A172 (cell line): Measurements from ENCODE around the gene FAAH. TPM values are rescaled to one million over a fixed set of nuclear protein-coding genes. Genes with fewer than 3 reads are reported as not detected.
"Not testable (repeated sequence)": the region's sequence is repeated elsewhere in the genome, so short reads cannot be mapped to it uniquely, and the experiment has no call there.

ENCODE experiments used
- DNase-seq: peaks from one replicate; pipeline ENCODE4 v3.0.0-alpha.2; 2015; ENCODE audit warnings: low spot score
- total RNA-seq: library from RNA; depleted of rRNA; stranded (reverse); fragments of >200 nt; shearing (Covaris generic); gene quantifications from 2 replicates; pipeline ENCODE4 v1.2.3, GENCODE V29; 2014; rRNA removed

Gene FAAH
- not detected in 2 replicates for total RNA-seq

DNA sequence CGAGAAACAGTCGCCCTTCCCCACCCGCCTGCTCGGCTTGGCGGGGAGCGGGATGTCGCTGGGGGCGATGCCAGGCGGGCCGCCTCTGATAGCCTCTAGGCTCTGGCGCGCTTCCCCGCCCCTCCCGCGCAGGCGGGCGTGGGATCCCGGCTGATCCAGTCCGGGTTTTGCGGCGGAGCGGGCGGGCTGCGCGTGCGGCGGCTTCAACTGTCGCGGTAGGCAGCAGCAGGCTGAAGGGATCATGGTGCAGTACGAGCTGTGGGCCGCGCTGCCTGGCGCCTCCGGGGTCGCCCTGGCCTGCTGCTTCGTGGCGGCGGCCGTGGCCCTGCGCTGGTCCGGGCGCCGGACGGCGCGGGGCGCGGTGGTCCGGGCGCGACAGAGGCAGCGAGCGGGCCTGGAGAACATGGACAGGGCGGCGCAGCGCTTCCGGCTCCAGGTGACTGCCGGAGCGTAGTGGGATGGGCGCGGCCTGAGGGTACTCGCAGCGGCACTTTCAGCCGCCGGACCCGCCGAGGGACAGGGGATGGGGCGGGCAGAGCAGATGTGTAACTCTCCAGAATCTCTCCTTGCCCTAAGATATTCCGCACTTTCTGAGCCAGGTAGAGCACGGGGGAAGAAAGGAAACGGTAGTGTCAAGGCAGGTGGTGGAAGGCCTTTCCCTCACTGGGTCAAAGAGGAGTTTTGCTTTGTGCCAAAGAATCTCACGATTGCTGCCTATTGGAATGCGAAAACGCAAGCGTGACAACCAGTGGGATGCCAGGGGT is at the start of gene FAAH:
Gene FAAH, plus strand, starts transcription at position 210 of the 764 bp plus-strand sequence. Its CDS starts 32 bp downstream, at position 242.
- DNase-seq, result no peak

- no peak for DNase-seq
These were observed 49.6 kb upstream of the FAAH start for GRCh38 chr1:46344481-46344880.

DNA sequence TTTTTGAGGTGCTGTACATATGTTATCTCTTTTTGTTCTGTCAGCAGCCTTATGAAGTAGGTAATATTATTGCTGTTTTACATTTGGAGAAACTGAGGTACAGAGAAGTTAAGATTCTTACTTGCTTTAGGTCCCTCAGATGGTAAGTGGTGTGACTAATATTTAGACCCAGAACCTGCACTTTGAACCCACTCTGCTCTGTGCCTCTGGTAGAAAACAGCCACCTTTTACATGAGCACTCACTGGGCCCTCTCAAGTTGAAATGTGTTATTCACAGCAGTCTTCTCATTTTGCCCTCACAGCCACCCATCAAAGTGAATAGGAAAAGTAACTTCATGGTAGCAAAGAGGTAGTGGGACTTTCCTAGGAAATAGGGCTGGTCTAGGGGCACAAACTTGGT is 48.8 kb upstream of the FAAH start:
- DNase-seq, result no peak

DNA sequence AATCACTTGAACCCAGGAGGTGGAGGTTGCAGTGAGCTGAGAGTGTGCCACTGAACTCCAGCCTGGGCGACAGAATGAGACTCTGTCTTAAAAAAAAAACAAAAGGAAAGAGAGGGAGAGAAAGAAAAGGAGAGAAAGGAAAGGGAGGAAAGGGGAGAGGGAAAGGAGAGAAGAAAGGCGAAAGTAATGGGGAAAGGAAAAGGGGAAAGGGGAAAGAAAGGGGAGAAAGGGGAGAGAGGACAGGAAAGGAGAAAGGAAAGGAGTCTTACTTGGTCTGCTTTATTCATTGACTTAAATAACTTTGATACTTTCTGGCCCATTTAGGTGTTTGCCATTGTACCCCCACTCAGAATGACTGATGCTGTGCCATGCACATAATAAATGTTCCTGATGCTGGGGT is 41.8 kb upstream of the FAAH start:
- DNase-seq, result no peak

- not testable (repeated sequence) for DNase-seq
These were observed 38.2 kb upstream of the FAAH start for GRCh38 chr1:46355920-46356319.

GRCh38 chr1:46362158-46362557 is 32.0 kb upstream of the FAAH start:
- DNase-seq, result no peak

- DNase-seq, result no peak
These were observed 31.0 kb upstream of the FAAH start for GRCh38 chr1:46363121-46363520.

DNA sequence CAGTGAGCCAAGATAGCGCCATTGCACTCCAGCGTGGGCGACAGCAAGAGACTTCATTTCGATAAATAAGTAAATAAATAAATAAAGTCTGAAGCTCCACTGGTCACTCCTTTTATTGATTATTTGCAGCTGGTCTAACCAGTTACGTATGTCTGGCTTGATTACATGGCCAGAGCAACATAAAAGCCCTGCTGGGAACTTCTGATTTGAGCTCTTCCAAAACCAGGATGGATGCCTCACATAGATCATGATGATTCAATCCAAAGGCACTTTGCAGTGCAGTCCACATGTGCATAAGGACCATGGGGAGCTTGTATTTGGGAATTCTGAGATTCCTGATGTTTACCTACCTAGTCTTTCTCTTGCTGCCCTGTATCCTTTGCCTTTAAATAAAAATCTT is 29.5 kb upstream of the FAAH start:
- no peak for DNase-seq

DNA sequence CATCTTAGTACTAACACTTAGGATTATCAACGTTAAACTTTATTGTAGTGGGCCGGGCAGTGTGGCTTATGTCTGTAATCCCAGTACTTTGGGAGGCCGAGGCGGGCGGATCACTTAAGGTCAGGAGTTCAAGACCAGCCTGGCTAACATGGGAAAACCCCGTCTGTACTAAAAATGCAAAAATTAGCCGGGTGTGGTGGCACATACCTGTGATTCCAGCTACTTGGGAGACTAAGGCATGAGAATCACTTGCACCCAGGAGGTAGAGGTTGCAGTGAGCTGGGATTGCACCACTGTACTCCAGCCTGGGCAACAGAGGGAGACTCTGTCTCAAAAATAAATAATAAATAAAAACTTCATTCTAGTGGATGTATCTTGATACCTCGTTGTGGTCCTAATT is 28.3 kb upstream of the FAAH start:
- not testable (repeated sequence) for DNase-seq

- no peak for DNase-seq
These were observed 27.0 kb upstream of the FAAH start for GRCh38 chr1:46367072-46367471.

DNA sequence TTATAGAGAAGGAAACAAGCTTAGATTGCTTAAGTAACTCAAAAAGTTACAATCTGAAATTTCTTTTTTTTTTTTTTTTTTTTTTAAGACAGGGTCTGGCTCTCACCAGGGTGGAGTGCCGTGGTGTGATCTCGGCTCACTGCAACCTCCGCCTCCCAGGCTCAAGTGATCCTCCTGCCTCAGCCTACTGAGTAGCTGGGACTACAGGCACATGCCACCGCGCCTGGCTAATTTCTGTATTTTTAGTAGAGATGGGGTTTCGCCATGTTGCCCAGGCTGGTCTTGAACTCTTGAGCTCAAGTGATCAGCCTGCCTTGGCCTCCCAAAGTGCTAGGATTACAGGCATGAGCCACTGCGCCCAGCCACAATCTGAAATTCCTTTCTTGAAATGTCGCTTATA is 26.4 kb upstream of the FAAH start:
- not testable (repeated sequence) for DNase-seq

- DNase-seq, result no peak
These were observed 25.3 kb upstream of the FAAH start for GRCh38 chr1:46368791-46369190.

DNA sequence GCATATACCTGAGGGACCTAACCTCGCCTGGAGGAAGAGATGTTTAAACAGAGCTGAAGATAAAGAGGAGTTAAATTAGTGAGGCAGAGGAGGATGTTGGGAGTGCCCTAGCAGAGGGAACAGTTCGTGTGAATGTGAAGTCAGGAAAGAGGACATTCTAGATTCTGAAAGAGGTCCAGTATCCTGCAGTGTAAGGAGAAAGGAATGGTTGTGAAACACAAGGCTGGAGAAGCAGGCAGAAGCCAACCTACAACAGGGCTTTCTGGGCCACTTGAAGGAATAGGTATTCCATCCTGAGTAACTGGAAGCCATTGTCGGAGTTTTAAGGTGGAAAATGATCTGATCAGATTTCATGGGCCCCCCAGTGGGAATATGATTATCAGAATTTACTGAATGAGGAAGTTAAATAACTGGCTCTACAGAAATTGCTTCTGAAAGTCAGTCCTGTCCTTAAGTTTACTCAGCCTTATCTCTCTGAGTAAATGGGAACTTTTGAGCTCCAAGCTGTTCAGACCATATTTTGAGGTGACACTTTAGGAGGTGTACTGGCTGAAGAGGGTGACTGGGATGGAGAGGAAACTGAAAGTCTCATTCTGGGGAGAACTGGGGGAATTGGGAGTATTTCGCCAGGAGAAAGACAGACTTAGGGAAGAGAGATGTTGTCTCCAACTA is 24.4 kb upstream of the FAAH start:
- no peak for DNase-seq

DNA sequence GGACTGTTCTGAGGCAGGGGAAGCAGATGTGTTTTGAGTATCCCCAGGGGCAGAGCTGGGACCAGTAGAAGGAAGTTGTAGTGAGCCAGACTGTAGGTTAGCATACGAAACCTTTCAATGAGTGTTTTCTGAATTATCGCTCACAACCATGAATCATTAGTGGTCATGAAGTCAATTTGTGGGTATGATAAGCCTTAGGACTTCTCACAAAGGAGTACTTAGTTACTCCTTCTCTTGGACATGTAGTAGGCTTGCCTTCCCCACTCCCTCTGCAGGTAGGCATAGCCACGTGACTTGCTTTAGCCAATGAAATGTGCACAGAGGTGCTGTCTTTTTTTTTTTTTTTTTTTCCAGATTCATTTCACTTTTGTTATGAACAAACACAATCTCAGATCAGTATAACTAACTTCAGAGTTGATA is 23.9 kb upstream of the FAAH start:
- no peak for DNase-seq

GRCh38 chr1:46372431-46372830 is 21.7 kb upstream of the FAAH start:
- no peak for DNase-seq

DNA sequence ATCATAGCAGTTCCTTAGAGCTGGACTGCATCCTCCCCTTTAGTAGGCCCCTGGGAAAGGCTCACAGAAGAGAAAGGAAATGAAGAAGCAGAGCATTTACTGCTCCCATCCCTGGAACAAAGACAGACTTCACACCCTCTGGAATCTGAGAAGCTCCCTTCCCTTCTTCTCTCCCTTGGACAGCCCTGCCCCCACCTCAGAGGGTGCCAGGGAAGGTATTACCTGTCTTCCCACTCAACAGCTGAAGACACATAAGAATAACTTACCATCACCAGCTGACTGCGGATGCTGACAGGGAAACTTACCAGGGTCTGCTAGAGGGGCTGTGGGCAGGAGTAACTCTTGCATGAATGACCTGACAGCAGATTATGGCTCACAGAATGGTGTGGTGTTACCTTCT is 14.1 kb upstream of the FAAH start:
- no peak for DNase-seq

DNA sequence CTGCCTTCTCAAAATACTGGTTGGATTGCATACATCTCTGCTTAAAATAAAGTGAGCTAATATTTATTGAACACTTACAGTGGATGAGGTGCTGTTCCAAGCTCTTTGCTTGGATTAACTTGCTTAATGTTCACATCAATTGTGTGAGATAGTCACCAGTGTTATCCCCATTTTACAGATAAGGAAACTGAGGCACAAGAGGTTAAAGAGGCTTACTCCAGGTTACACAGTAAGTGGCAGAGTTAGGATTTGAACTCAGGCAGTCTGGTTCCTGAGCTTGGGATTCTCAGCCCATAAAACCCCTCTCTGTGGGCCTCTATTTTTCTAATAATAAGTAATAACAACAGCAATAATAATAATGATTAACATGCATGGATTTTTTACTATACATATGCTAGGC is 13.6 kb upstream of the FAAH start:
- no peak for DNase-seq

DNA sequence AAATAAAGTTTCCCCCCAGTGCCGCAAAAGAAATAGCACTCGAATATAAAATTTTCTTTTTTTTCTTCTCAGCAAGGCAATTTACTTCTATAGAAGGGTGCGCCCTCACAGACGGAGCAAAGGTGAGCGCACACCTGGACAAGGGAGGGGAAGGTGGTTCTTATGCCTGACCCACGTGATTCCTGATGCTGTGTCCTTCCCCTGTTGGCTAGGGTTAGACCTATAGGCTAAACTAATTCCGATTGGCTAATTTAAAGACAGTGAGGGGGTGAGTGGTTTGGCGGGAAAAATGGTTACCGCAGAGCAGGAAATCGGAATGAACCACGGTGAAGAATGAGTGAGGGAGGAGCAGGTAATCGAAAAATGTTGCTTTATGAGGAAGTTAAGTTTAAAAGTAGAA is 607 bp upstream of the FAAH start:
- DNase-seq, result no peak

DNA sequence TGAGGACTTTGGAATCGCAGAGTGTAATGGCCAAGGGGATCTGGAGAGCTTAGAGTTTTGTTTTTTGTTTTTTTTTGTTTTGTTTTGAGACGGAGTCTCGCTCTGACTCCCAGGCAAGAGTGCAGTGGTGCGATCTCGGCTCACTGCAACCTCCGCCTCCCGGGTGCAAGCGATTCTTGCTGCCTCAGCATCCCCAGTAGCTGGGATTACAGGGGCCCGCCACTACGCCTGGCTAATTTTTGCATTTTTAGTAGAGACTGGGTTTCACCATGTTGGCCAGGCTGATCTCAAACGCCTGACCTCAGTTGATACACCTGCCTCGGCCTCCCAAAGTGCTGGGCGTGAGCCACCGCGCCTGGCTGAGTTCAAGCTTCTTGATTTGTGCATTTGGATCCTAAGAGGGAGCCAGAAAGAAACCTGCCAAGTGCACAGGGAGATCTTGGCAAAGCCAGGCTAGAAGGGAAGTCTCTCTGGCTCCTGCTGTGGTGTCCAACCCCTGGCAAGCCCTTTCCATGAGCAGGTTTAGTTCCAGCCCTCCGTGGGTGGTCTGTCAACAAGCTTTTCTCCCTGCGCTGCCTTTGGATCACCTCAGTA is 852 bp downstream of the FAAH start:
- DNase-seq, result no peak

DNA sequence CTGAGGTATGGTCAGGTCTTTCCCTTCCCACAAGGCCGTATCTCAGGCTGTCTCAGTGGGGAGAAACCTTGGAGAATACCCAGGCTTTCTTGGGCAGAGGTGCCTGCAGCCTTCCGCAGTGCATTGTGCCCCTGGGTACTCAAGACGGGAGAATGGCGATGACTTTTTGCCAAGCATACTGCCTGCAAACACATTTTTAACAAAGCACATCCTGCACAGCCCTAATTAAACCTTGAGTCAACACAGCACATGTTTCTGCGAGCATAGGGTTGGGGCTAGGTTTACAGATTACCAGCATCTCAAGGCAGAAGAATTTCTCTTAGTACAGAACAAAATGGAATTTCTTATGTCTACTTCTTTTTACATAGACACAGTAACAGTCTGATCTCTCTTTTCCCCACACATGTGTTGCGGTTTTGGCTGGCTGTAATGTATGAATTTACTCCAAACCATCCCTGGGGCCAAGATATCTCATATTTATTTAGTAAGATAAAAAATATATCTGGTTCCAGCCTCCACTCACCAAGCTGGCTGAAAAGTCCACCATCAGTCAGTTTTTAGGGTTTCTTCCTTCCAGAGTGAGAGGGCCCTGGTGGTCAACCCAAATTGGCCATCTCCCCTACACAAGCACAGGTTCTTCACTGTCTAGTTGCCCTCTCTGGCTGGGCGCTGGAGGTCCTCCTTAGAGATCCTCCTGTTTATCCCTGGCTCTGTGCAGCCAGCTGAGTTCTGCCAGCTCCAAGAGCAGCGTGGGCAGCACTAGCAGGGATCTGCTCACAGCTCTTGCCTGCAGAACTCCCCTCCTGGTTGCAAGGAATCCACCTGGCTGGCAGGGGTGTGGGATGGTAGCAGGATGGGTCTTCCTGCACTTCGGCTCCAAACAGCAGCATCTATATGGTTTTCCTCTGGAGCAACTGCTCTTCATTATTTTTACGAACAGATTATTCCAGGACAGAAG is 2.6 kb downstream of the FAAH start:
- no peak for DNase-seq

- no peak for DNase-seq
These were observed 5.2 kb downstream of the FAAH start for GRCh38 chr1:46399307-46399706.

GRCh38 chr1:46400421-46400820 is 6.3 kb downstream of the FAAH start:
- no peak for DNase-seq
